GM19467 (cell line): ENCODE measurements around the gene MMP15.
"Not testable (repeated sequence)": the region's sequence is repeated elsewhere in the genome, so short reads cannot be mapped to it uniquely, and the experiment has no call there.

ENCODE experiments used
- ATAC-seq: cut with Tn5 transposase; IDR thresholded peaks from one replicate; pipeline ENCODE4 v1.9.1; 2021; ENCODE audit warnings: mild to moderate bottlenecking, moderate library complexity; ENCODE audit not compliant: unreplicated experiment

Gene MMP15

GRCh38 chr16:57996406-57997175 lies 29.0 kb upstream of the MMP15 start:
- no peak for ATAC-seq

GRCh38 chr16:57997176-57997527 lies 28.4 kb upstream of the MMP15 start:
- no peak for ATAC-seq

- ATAC-seq, result no peak
These were observed 27.9 kb upstream of the MMP15 start for GRCh38 chr16:57997528-57998265.

- no peak for ATAC-seq
These were observed 27.1 kb upstream of the MMP15 start for GRCh38 chr16:57998486-57998885.

GRCh38 chr16:57998992-57999365 lies 26.6 kb upstream of the MMP15 start:
- no peak for ATAC-seq

GRCh38 chr16:57999366-57999970 lies 26.1 kb upstream of the MMP15 start:
- no peak for ATAC-seq

GRCh38 chr16:57999971-58000705 lies 25.4 kb upstream of the MMP15 start, which contains the start of gene ZNF319:
ZNF319 (minus strand) TSS chr16:58000672; CDS start chr16:57998265, 2,407 bp downstream.
- peak; percentile 20 for ATAC-seq

- peak; percentile 76 for ATAC-seq
These were observed 24.6 kb upstream of the MMP15 start, which contains the start of gene USB1 for GRCh38 chr16:58000706-58001676. USB1 (plus strand) TSS chr16:58001407; CDS start chr16:58001484, 77 bp downstream.

GRCh38 chr16:58001781-58002415 lies 23.7 kb upstream of the MMP15 start:
- no peak for ATAC-seq

- ATAC-seq, result no peak
These were observed 23.1 kb upstream of the MMP15 start for GRCh38 chr16:58002416-58002800.

- ATAC-seq, result no peak
These were observed 22.6 kb upstream of the MMP15 start for GRCh38 chr16:58002936-58003335.

GRCh38 chr16:58004736-58005135 lies 20.8 kb upstream of the MMP15 start:
- ATAC-seq, result not testable (repeated sequence)

- no peak for ATAC-seq
These were observed 15.6 kb upstream of the MMP15 start for GRCh38 chr16:58009856-58010416.

GRCh38 chr16:58010886-58011285 lies 14.7 kb upstream of the MMP15 start:
- no peak for ATAC-seq

GRCh38 chr16:58011652-58012051 lies 13.9 kb upstream of the MMP15 start:
- no peak for ATAC-seq

- ATAC-seq, result no peak
These were observed 13.1 kb upstream of the MMP15 start for GRCh38 chr16:58012481-58012880.

GRCh38 chr16:58013201-58013956 lies 12.2 kb upstream of the MMP15 start:
- no peak for ATAC-seq

- ATAC-seq, result no peak
These were observed 8.6 kb upstream of the MMP15 start for GRCh38 chr16:58016840-58017446.
